Hepatocyte (in vitro differentiated cells): ENCODE data around the gene SYTL3.
"Not testable (repeated sequence)": the region's sequence is repeated elsewhere in the genome, so short reads cannot be mapped to it uniquely, and the experiment has no call there.

Source experiments
- CTCF ChIP-seq: fragments of 200-600 bp; sonication (generic); IDR thresholded peaks from 2 replicates; pipeline ENCODE4 v1.5.1; 2016; ENCODE audit warnings: antibody characterized with exemption, mild to moderate bottlenecking; ENCODE audit not compliant: poor library complexity
- EZH2 ChIP-seq: fragments of 200-600 bp; sonication (generic); IDR thresholded peaks from 2 replicates; pipeline ENCODE4 v1.6.1; 2016; ENCODE audit warnings: antibody characterized with exemption, mild to moderate bottlenecking, borderline replicate concordance

- TF ChIP-seq CTCF, EZH2: not testable (repeated sequence)
These were observed 27.2 kb downstream of the SYTL3 start for GRCh38 chr6:158677094-158677493.
